Measurements from ENCODE around the gene NXN.
"Not testable (repeated sequence)": the region's sequence is repeated elsewhere in the genome, so short reads cannot be mapped to it uniquely, and the experiment has no call there.

NXN gene

GRCh38 chr17:805886-806285 is 173.7 kb downstream of the NXN start:
- H3K4me2 ChIP-seq (ENCODE audit: low read length); H3K27me3 ChIP-seq (ENCODE audit: control insufficient read depth, insufficient read depth, low read length): not testable (repeated sequence)

GRCh38 chr17:804541-805435 is 174.8 kb downstream of the NXN start:
- H3K36me3 ChIP-seq (ENCODE audit: insufficient read depth, low read length): no peaks in the 10 kb centered on the region

More at GRCh38 chr17:805886-806285, 173.7 kb downstream of the NXN start:
- H3K9me3 ChIP-seq (replicated peaks; ENCODE audit: low read length); H3K4me1 ChIP-seq (ENCODE audit: control insufficient read depth, insufficient read depth, low read length); H3K36me3 ChIP-seq (ENCODE audit: insufficient read depth, low read length); H3K4me3 ChIP-seq (ENCODE audit: low read length); H3K9ac ChIP-seq (ENCODE audit: low read depth, low read length): not testable (repeated sequence)

DNA sequence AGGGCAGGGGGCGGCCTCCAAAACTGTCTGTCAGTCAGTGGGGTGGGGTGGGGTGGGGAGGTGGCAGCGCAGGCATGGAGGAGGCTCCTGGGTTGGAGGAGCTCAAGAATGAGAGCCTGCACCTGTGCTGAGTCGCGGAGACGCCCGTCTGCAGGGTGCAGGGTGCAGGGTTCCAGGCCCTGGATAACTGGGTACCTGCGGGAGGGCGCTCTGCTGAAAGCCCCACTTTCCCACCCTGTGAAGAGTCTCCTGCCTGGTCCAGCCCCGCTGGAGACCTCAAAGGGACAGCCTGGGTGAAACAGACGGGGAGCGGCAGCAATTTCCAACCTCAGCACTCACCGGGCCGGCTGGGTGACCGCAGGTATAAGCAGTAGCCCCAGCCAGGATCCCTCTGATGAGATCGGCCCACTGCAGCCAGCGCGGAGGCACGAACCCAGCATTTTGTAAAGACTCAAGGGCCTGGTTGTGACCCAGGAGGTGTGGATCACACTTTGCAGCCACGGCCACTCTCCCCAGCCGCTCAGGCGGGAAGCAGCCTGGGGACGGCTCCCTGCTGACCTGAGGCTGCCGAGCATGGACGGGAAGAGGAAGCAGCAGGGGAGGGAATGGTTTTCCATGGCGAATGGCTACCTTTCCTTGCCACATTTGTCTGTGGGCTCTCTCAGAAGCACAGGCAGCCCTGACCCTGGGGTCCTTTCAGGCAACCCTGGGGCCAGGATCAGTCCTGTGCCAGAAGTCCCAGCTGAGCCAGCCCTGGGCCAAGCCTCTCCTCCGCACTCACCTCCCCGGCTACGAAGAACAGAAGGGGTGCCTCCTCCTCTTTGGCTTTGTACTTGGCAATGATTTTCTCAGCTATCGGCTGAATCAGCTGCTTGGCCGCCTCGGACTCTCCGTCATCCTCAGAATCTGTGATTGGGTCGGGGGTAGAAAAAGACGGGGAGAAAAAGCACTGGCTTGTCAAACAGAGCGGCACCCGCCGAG is 176.4 kb downstream of the NXN start:
- no peak overlapping the region for H3K9ac ChIP-seq (ENCODE audit: low read depth, low read length)
- no peak overlapping the region for H3K4me2 ChIP-seq (ENCODE audit: low read length)
- no peak overlapping the region for H3K4me3 ChIP-seq (ENCODE audit: low read length)
- H3K9me3 ChIP-seq (replicated peaks; ENCODE audit: low read length): no peaks in the 10 kb centered on the region
- H3K27me3 ChIP-seq (ENCODE audit: control insufficient read depth, insufficient read depth, low read length): no peaks in the 10 kb centered on the region
- H3K4me1 ChIP-seq (ENCODE audit: control insufficient read depth, insufficient read depth, low read length): no peaks in the 10 kb centered on the region
- no peaks in the 10 kb centered on the region for H3K36me3 ChIP-seq (ENCODE audit: insufficient read depth, low read length)

More at GRCh38 chr17:804541-805435, 174.8 kb downstream of the NXN start:
- no peak overlapping the region for H3K9ac ChIP-seq (ENCODE audit: low read depth, low read length)
- no peaks in the 10 kb centered on the region for H3K4me1 ChIP-seq (ENCODE audit: control insufficient read depth, insufficient read depth, low read length)
- no peaks in the 10 kb centered on the region for H3K9me3 ChIP-seq (replicated peaks; ENCODE audit: low read length)
- H3K4me2 ChIP-seq (ENCODE audit: low read length): no peak overlapping the region
- H3K27me3 ChIP-seq (ENCODE audit: control insufficient read depth, insufficient read depth, low read length): no peaks in the 10 kb centered on the region
- no peak overlapping the region for H3K4me3 ChIP-seq (ENCODE audit: low read length)

DNA sequence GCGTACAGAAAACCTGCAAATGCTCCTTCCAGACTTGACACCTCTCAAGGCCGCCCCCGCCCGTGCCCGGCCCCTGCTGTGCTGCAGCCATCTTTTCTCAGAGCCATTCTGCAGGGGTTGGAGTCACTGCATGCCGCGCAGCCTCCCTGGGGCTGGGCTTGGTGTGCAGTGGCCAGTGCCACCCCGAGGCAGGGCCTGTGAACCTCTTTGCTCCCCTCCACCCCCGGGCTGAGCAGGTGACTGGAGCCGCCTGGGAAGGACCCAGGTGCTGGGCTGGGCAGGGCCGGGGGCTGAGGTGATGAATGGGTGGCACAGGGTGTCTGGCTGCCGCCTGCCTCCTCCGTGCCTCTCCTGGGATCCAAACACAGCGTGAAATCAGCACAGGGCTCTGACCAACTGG is 177.1 kb downstream of the NXN start:
- H3K9ac ChIP-seq (ENCODE audit: low read depth, low read length): no peak overlapping the region
- no peaks in the 10 kb centered on the region for H3K36me3 ChIP-seq (ENCODE audit: insufficient read depth, low read length)

DNA sequence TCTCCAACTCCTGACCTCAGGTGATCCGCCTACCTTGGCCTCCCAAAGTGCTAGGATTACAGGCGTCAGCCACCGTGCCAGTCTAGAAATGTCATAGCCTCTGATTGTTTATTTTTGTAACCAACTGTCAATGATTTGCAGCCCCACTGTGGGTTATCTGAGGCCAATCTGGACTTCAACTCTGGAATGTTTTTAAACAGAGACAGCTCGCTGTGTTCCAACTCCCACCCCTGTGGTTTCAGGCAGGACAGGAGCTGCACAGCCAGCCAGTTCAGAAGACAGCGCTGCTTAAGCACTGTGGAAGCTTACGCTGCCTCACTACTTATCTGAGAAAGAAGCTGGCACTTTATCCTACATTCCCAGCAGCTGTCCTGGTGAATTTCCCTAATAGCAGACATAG is 177.9 kb downstream of the NXN start:
- no peak overlapping the region for H3K9ac ChIP-seq (ENCODE audit: low read depth, low read length)
- H3K4me3 ChIP-seq (ENCODE audit: low read length): no peak overlapping the region
- no peaks in the 10 kb centered on the region for H3K27me3 ChIP-seq (ENCODE audit: control insufficient read depth, insufficient read depth, low read length)
- no peak overlapping the region for H3K4me2 ChIP-seq (ENCODE audit: low read length)
- no peaks in the 10 kb centered on the region for H3K4me1 ChIP-seq (ENCODE audit: control insufficient read depth, insufficient read depth, low read length)
- no peaks in the 10 kb centered on the region for H3K9me3 ChIP-seq (replicated peaks; ENCODE audit: low read length)
- no peaks in the 10 kb centered on the region for H3K36me3 ChIP-seq (ENCODE audit: insufficient read depth, low read length)

More for the DNA sequence above, 177.1 kb downstream of the NXN start:
- Histone ChIP-seq H3K27me3 (ENCODE audit: control insufficient read depth, insufficient read depth, low read length) (no peaks in the 10 kb centered on the region), H3K4me1 (ENCODE audit: control insufficient read depth, insufficient read depth, low read length) (no peaks in the 10 kb centered on the region), H3K4me2 (ENCODE audit: low read length) (no peak overlapping the region), H3K4me3 (ENCODE audit: low read length) (no peak overlapping the region), H3K9me3 (replicated peaks; ENCODE audit: low read length) (no peaks in the 10 kb centered on the region)

DNA sequence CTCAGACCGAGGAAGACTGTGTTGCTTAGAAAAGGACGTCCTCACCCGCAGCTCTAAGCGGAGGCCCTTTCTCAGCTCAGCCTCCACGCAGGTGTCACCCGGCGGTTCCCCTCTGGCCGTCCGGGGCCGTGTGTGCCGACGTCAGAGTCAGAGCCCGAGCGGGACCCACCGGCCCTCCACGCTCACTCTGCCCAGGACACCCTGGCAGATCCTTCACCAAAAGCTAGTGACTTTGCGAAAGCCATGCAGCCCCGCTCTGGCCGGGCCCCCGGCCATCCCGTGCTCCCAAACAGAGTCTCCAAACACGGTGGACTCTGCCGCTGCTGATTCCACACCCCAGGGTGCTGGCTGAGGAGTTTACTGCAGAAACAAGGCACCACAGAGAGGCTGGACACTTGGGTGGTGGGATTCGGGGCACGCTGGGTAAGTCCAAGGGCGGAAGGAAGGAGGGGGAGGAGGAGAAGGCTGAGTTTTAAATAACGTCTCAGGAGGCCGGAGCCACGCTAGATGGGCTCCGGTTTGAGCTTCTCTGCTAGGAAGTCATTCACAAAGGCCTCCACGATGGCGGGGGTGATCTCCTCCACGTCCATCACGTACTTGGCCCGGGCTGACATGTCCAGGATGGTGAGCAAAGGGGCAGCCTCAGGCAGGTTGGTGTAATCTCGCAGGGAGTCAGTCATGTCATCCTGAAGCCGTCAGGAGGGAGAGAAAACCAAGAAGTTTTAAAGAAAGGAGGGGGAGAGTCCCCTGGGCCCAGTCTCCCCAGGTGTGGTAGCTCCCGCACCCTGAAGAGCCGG is 178.9 kb downstream of the NXN start:
- no peaks in the 10 kb centered on the region for H3K36me3 ChIP-seq (ENCODE audit: insufficient read depth, low read length)
- no peaks in the 10 kb centered on the region for H3K4me1 ChIP-seq (ENCODE audit: control insufficient read depth, insufficient read depth, low read length)
- H3K27me3 ChIP-seq (ENCODE audit: control insufficient read depth, insufficient read depth, low read length): no peaks in the 10 kb centered on the region
- no peak overlapping the region for H3K4me2 ChIP-seq (ENCODE audit: low read length)
- no peaks in the 10 kb centered on the region for H3K9me3 ChIP-seq (replicated peaks; ENCODE audit: low read length)
- H3K4me3 ChIP-seq (ENCODE audit: low read length): no peak overlapping the region
- no peak overlapping the region for H3K9ac ChIP-seq (ENCODE audit: low read depth, low read length)

DNA sequence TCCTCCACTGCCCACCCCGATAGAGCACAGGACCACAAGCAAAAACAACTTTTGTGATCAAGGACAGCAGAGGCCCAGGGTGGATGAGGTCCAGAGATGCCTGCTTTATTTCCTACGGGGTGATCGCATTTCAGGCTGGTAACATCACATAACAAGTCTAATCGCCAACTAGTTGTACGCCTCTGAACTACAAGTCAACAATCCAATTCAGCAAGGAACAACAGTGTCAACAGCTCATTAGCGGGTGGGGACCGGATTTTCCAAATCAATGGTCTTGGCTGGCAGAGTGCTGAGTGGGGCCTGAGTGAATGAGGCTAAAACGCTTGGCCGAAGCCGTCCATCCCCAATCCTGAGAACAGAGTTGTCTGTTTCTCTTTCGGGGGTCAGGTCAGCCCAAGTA is 180.3 kb downstream of the NXN start:
- no peak overlapping the region for H3K9ac ChIP-seq (ENCODE audit: low read depth, low read length)
- H3K27me3 ChIP-seq (ENCODE audit: control insufficient read depth, insufficient read depth, low read length): no peaks in the 10 kb centered on the region
- H3K4me2 ChIP-seq (ENCODE audit: low read length): no peak overlapping the region
- no peaks in the 10 kb centered on the region for H3K36me3 ChIP-seq (ENCODE audit: insufficient read depth, low read length)
- peaks cover 9% of the 10 kb centered on the region for H3K4me1 ChIP-seq (ENCODE audit: control insufficient read depth, insufficient read depth, low read length)
- H3K9me3 ChIP-seq (replicated peaks; ENCODE audit: low read length): no peaks in the 10 kb centered on the region
- no peak overlapping the region for H3K4me3 ChIP-seq (ENCODE audit: low read length)

- Histone ChIP-seq H3K4me1 (ENCODE audit: control insufficient read depth, insufficient read depth, low read length) (peaks cover 9% of the 10 kb centered on the region), H3K27me3 (ENCODE audit: control insufficient read depth, insufficient read depth, low read length) (no peaks in the 10 kb centered on the region), H3K4me3 (ENCODE audit: low read length) (no peak overlapping the region), H3K9me3 (replicated peaks; ENCODE audit: low read length) (no peaks in the 10 kb centered on the region), H3K4me2 (ENCODE audit: low read length) (no peak overlapping the region), H3K36me3 (ENCODE audit: insufficient read depth, low read length) (no peaks in the 10 kb centered on the region), H3K9ac (ENCODE audit: low read depth, low read length) (no peak overlapping the region)
Measured at GRCh38 chr17:798246-798645, 181.3 kb downstream of the NXN start.

DNA sequence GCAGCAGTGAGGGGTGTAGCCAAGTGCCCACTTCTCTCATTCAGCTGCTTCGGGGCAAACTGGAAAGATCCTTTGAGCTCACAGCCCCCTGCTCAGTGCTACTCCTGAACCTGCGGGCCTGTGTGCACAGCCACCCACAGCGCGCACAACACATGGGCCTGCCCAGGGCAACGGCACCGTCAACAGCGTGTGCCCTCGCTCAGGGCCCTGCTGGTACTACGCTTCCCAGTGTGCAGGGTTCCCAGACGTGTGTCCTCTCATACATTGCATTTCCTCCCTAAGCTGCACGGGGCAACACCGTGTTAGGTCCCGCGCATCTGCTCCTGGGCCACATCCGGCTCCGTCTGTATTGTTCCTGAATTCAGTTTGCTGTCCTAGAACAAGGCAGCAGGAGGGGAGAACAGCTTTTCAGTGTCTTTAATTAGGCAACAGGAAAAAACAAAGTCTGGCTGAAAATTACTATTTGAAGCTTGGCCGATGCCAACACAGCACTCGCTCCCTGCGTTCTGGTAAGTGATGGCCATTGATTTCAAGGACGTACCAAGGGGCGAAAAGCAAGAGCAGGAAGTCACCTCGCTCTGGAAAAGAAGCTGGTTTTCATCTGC is 182.2 kb downstream of the NXN start:
- H3K27me3 ChIP-seq (ENCODE audit: control insufficient read depth, insufficient read depth, low read length): no peaks in the 10 kb centered on the region
- H3K9ac ChIP-seq (ENCODE audit: low read depth, low read length): no peak overlapping the region
- H3K4me2 ChIP-seq (ENCODE audit: low read length): no peak overlapping the region
- H3K36me3 ChIP-seq (ENCODE audit: insufficient read depth, low read length): peaks cover 5% of the 10 kb centered on the region
- peaks cover 9% of the 10 kb centered on the region for H3K4me1 ChIP-seq (ENCODE audit: control insufficient read depth, insufficient read depth, low read length)
- no peak overlapping the region for H3K4me3 ChIP-seq (ENCODE audit: low read length)
- no peaks in the 10 kb centered on the region for H3K9me3 ChIP-seq (replicated peaks; ENCODE audit: low read length)

GRCh38 chr17:796609-797008 is 183.0 kb downstream of the NXN start:
- H3K4me1 ChIP-seq (ENCODE audit: control insufficient read depth, insufficient read depth, low read length): peaks cover 9% of the 10 kb centered on the region
- peaks cover 12% of the 10 kb centered on the region for H3K36me3 ChIP-seq (ENCODE audit: insufficient read depth, low read length)
- H3K4me3 ChIP-seq (ENCODE audit: low read length): no peak overlapping the region
- H3K9ac ChIP-seq (ENCODE audit: low read depth, low read length): no peak overlapping the region
- no peaks in the 10 kb centered on the region for H3K27me3 ChIP-seq (ENCODE audit: control insufficient read depth, insufficient read depth, low read length)
- no peak overlapping the region for H3K4me2 ChIP-seq (ENCODE audit: low read length)
- no peaks in the 10 kb centered on the region for H3K9me3 ChIP-seq (replicated peaks; ENCODE audit: low read length)

Data from skeletal muscle satellite cell (primary cell).